Pancreas (tissue), 10 donors: ENCODE results near the gene PTPRG. TPM values are rescaled to one million over a fixed set of nuclear protein-coding genes. Genes with fewer than 3 reads are reported as not detected.

Experiments used
- ATAC-seq, 4 donors: fragments of 200-7000 bp; cut with Tn5 transposase; one replicate each; pipeline versions ENCODE4 v1.8.0 to v1.9.1; 2020; ENCODE audit warnings: mild to moderate bottlenecking in 4 of 4, moderate library complexity in 4 of 4
- DNase-seq, 6 donors: peaks; one replicate each; pipeline ENCODE4 v3.0.0-alpha.2; 2020
- FAIRE-seq: peaks from 2 replicates; lab custom pipeline; 2012; peaks lifted over from hg19 to GRCh38; lab: Jason Lieb, UNC
- H3K27ac ChIP-seq, 4 donors: fragments of 200-600 bp; sonication (generic); 1 replicate in 3 of 4; 2 replicates in 1 of 4; pipeline versions ENCODE4 v1.5.0 to v1.8.0; 2020
- H3K27me3 ChIP-seq, 4 donors: fragments of 200-600 bp; one replicate each; pipeline ENCODE4 v1.8.0; 2021
- H3K36me3 ChIP-seq, 3 donors: fragments of 200-600 bp; sonication (generic) in 1 of 3; one replicate each; pipeline versions ENCODE4 v1.5.0 to v1.8.0; 2020 to 2021
- H3K4me1 ChIP-seq, 3 donors: fragments of 200-600 bp; one replicate each; pipeline ENCODE4 v1.8.0; 2021
- H3K4me3 ChIP-seq, 4 donors: fragments of 200-600 bp; sonication (generic) in 2 of 4; one replicate each; pipeline versions ENCODE4 v1.5.0 to v1.8.0; 2020 to 2021
- H3K9me3 ChIP-seq, 4 donors: fragments of 200-600 bp; one replicate each; pipeline ENCODE4 v1.8.0; 2021
- WGBS, 2 donors: extraction: QIAGEN DNeasy Blood & Tissue Kit; methylation state at CpG; one replicate each; pipeline ENCODE4 v1.1.7; 2013; 5-methylcytosine and 5-hydroxymethylcytosine counted together
- intact Hi-C, 3 donors: fragments of 100-400 bp; cut with DNase I; formaldehyde crosslinking; loops; one replicate each; pipeline versions ENCODE4 v1.11.1 to v1.14.2; 2022
- polyA plus RNA-seq, 2 donors: library from polyadenylated mRNA; stranded (reverse); fragments of 200-250 nt; gene quantifications; one replicate each; pipeline ENCODE4 v1.2.3, GENCODE V29; 2013
- total RNA-seq, 6 donors: library from RNA; stranded (reverse); fragmentation: NEBNext Ultra II Directional in 4 of 6; extraction: Animal tissue kit (Norgen Biotek cat#: 25700) in 4 of 6; gene quantifications; one replicate each; pipeline versions ENCODE4 v1.2.1 to v1.2.4, GENCODE V29; 2021 to 2023
- TF ChIP-seq, protein P1 (sequence below), 4 donors: fragments of 200-600 bp; sonication (generic) in 3 of 4; IDR thresholded peaks; one replicate each; pipeline versions ENCODE4 v1.5.0 to v1.8.0; 2021; ENCODE audit warnings: antibody characterized with exemption in 4 of 4
- donor health status: healthy with polysubstance abuse.
- donor health status: DM: no; HTN: no; CAD: no; lungs with moderate emphysema.
- donor health status: DM: no; HTN: no; CAD: no.
- donor health status: control.
- donor health status: control.
- donor health status: Bipolar disorder and iron deficiency.
- donor health status: DM: yes; HTN: yes; CAD: no.
- donor health status: DM: no; HTN: no; CAD: no.
- donor health status: DM: no; HTN: no; CAD: no.
- donor health status: DM: yes; HTN: yes; CAD: no.

PTPRG gene
- total and polyA plus RNA-seq, 8 donors, result 2.8 to 20.5 (median 9.5) TPM

GRCh38 chr3:61729038-61729634 is 167.8 kb downstream of the PTPRG start:
- TF ChIP-seq, protein P1, sequence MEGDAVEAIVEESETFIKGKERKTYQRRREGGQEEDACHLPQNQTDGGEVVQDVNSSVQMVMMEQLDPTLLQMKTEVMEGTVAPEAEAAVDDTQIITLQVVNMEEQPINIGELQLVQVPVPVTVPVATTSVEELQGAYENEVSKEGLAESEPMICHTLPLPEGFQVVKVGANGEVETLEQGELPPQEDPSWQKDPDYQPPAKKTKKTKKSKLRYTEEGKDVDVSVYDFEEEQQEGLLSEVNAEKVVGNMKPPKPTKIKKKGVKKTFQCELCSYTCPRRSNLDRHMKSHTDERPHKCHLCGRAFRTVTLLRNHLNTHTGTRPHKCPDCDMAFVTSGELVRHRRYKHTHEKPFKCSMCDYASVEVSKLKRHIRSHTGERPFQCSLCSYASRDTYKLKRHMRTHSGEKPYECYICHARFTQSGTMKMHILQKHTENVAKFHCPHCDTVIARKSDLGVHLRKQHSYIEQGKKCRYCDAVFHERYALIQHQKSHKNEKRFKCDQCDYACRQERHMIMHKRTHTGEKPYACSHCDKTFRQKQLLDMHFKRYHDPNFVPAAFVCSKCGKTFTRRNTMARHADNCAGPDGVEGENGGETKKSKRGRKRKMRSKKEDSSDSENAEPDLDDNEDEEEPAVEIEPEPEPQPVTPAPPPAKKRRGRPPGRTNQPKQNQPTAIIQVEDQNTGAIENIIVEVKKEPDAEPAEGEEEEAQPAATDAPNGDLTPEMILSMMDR (IDR thresholded peaks at IDR 0.05), result no peak
- no peaks in the 10 kb centered on the region for H3K36me3 ChIP-seq
- intact Hi-C loops, result no loop called here
- ATAC-seq (peak in 2 of 4 donors; percentile 25 to 29), FAIRE-seq (no peak), DNase-seq (no peak)
- H3K27me3 ChIP-seq, result no peaks in the 10 kb centered on the region
- H3K4me1 ChIP-seq, result peaks cover 7 to 16% (median 15%) of the 10 kb centered on the region in 3 donors
- no peaks in the 10 kb centered on the region for H3K9me3 ChIP-seq
- 48 to 51% methylated on average over 6 of the region's 6 CpGs for WGBS, 2 donors
- no peak overlapping the region for H3K27ac ChIP-seq
- H3K4me3 ChIP-seq, result no peak overlapping the region

- Histone ChIP-seq H3K36me3 (no peaks in the 10 kb centered on the region), H3K4me1 (peaks cover 7 to 16% (median 15%) of the 10 kb centered on the region in 3 donors), H3K9me3 (no peaks in the 10 kb centered on the region), H3K27ac (peak overlapping the region in 1 of 4 donors; percentile 7), H3K4me3 (no peak overlapping the region), H3K27me3 (no peaks in the 10 kb centered on the region)
- DNase-seq, result no peak
- TF ChIP-seq, protein P1 (IDR thresholded peaks at IDR 0.05), result no peak
- peak in 2 of 4 donors; percentile 30 to 37 for ATAC-seq
- no peak for FAIRE-seq
- WGBS, 2 donors, result 74 to 75% methylated on average over 4 of the region's 4 CpGs
- intact Hi-C loops, result no loop called here
These were observed 168.7 kb downstream of the PTPRG start for GRCh38 chr3:61730056-61730455.

- FAIRE-seq (no peak), ATAC-seq (no peak), DNase-seq (no peak)
- Histone ChIP-seq H3K36me3 (no peaks in the 10 kb centered on the region), H3K27ac (no peak overlapping the region), H3K4me3 (no peak overlapping the region), H3K4me1 (peaks cover 7 to 15% (median 13%) of the 10 kb centered on the region in 3 donors), H3K9me3 (no peaks in the 10 kb centered on the region), H3K27me3 (no peaks in the 10 kb centered on the region)
- TF ChIP-seq, protein P1 (IDR thresholded peaks at IDR 0.05), result no peak
- 58 to 71% methylated on average over 2 of the region's 2 CpGs for WGBS, 2 donors
- intact Hi-C loops, result no loop called here
These were observed 169.3 kb downstream of the PTPRG start for GRCh38 chr3:61730577-61731231.

GRCh38 chr3:61733000-61733399 is 171.6 kb downstream of the PTPRG start:
- H3K4me3 ChIP-seq, result no peak overlapping the region
- no peaks in the 10 kb centered on the region for H3K9me3 ChIP-seq
- DNase-seq (no peak), ATAC-seq (no peak), FAIRE-seq (no peak)
- TF ChIP-seq, protein P1 (IDR thresholded peaks at IDR 0.05), result no peak
- H3K36me3 ChIP-seq, result no peaks in the 10 kb centered on the region
- no peaks in the 10 kb centered on the region for H3K27me3 ChIP-seq
- intact Hi-C loops, result no loop called here
- WGBS, 2 donors, result 49 to 50% methylated on average over 1 of the region's 1 CpG
- no peak overlapping the region for H3K27ac ChIP-seq
- peaks cover 7 to 15% (median 13%) of the 10 kb centered on the region in 3 donors for H3K4me1 ChIP-seq

- TF ChIP-seq, protein P1 (IDR thresholded peaks at IDR 0.05), result no peak
- no peaks in the 10 kb centered on the region for H3K36me3 ChIP-seq
- no peak overlapping the region for H3K4me3 ChIP-seq
- no peaks in the 10 kb centered on the region for H3K9me3 ChIP-seq
- ATAC-seq, result no peak
- H3K27ac ChIP-seq, result no peak overlapping the region
- WGBS, 2 donors, result 81 to 92% methylated on average over 6 of the region's 6 CpGs
- no peaks in the 10 kb centered on the region for H3K27me3 ChIP-seq
- intact Hi-C loops, result no loop called here
- H3K4me1 ChIP-seq, result peaks cover 7 to 15% (median 13%) of the 10 kb centered on the region in 3 donors
- FAIRE-seq, result no peak
- no peak for DNase-seq
These were observed 172.5 kb downstream of the PTPRG start for GRCh38 chr3:61733876-61734275.
